ENCODE measurements around the gene MYRIP.

GRCh38 chr3:40070816-40071215 is 261.4 kb downstream of the MYRIP start:
- TF ChIP-seq ELF4 (IDR thresholded peaks at IDR 0.05) (no peak), FOXM1 (IDR thresholded peaks at IDR 0.05; ENCODE audit: borderline replicate concordance) (no peak), TARDBP (IDR thresholded peaks at IDR 0.05) (no peak), SUZ12 (IDR thresholded peaks at IDR 0.05) (no peak)
